Lung microvascular endothelial cell (primary cell): ENCODE data around the gene CRACR2B. TPM values are rescaled to one million over a fixed set of nuclear protein-coding genes. Genes with fewer than 3 reads are reported as not detected.

ENCODE experiments used
- DNase-seq, 2 donors: peaks; one replicate each; pipeline versions ENCODE4 v3.0.0 to v3.0.0-alpha.2; 2010; ENCODE audit warnings: low read depth in 2 of 2
- total RNA-seq: library from RNA; depleted of rRNA; stranded (reverse); fragments of >200 nt; gene quantifications from 2 replicates; pipeline ENCODE4 v1.2.1, GENCODE V29; 2014

Gene CRACR2B
- total RNA-seq, 1 donor from 2014 or later = 15.9 TPM

DNA sequence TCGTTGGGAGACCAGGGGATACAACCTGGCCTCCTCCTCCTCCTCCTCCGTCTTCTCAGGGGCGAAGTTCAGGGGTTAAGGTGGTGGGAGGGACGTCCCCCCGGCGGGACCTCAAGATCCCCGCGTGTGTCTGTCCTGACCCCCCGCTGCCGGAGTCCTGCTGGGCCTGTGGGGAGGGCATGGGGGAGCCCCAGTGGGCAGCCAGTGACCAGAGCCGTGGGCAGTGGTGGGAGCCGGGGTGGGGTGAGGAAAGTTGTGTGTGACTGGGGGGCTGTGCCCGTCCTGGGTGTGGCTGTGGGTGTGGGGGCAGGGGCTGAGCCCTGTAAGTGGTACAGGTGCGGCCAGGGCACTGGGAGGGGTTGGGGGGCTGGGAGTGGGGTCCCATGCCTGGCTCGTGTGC lies 25.0 kb downstream of the CRACR2B start:
- DNase-seq = no peak

DNA sequence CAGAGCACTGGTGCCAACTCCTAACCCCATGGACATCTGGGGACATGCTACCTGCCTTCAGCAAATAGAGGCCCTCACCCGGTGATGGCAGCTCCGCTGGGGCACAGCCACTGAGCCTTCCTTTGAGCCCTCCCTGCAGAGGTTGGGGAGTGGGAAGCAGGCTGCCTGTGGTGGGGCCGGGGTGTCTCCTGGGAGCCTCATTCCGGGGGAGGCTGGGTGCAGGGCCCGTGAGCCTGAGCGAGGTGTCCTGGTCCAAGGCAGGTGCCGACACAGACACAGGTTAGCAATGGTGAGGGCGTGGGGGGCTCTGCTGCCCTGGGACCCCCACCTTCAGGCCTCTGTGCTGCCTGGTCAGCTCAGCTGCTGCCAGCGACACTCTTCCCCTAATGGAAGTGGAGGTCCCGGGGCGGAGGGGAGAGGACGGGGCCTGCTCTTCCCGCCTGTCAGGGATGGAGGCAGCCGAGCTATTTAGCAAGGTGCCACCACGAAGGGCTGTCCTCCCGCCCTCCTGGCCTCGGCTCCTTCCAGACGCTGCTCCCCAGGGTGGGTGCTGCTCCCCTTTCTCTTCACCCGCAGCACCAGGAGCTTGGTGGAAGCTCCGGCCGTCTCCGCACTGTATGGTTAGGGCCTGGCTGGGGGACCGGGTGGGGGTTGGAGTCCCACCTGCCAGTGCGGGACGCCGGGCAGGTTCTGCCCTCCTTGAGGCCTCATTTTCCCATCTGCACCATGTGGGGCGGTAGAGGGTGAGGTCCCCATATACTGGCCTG lies 26.1 kb downstream of the CRACR2B start:
- no peak for DNase-seq

- no peak for DNase-seq
Measured at GRCh38 chr11:854601-855329, 27.0 kb downstream of the CRACR2B start.

DNA sequence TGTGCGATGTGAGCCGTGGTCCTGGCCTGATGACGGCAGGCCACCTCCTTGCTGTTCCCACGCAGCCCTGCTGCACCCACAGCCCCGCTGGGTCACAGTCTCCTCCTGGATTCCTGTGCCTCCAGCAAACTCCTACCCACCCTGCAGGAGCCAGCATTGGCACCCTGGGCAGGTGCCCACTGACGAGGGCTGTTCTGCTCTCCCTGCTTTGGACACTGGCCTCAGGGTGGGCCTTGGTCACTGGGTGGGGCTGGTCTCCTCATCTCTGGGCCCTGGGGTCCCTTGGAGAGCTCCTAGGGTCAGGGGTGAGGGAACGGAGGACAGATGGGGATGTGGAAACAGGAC lies 27.6 kb downstream of the CRACR2B start:
- DNase-seq = no peak

DNA sequence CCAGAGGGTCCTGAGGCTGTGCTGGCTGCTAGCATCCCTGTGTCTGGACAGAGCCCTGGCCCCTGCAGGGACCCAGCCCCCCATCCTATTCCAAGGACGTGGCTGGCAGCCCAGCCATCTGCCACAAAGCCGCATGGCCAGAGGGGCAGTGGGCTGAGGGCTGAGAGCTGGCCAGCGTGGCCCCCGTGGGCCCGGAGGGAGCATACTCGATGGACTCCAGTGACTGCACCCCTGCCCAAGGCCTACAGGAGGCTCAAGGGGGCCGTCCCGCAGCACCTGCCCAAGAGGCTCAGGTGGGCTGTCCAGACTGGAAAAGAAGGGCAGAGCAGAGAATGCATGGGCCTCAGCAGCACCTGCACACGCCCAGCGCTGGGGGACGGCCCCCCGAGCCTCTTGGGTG lies 28.1 kb downstream of the CRACR2B start:
- DNase-seq = no peak

GRCh38 chr11:856397-856796 lies 28.7 kb downstream of the CRACR2B start:
- no peak for DNase-seq

GRCh38 chr11:858053-858761 lies 30.5 kb downstream of the CRACR2B start:
- no peak for DNase-seq

- DNase-seq = no peak
Measured at GRCh38 chr11:858762-859339, 31.1 kb downstream of the CRACR2B start.

DNA sequence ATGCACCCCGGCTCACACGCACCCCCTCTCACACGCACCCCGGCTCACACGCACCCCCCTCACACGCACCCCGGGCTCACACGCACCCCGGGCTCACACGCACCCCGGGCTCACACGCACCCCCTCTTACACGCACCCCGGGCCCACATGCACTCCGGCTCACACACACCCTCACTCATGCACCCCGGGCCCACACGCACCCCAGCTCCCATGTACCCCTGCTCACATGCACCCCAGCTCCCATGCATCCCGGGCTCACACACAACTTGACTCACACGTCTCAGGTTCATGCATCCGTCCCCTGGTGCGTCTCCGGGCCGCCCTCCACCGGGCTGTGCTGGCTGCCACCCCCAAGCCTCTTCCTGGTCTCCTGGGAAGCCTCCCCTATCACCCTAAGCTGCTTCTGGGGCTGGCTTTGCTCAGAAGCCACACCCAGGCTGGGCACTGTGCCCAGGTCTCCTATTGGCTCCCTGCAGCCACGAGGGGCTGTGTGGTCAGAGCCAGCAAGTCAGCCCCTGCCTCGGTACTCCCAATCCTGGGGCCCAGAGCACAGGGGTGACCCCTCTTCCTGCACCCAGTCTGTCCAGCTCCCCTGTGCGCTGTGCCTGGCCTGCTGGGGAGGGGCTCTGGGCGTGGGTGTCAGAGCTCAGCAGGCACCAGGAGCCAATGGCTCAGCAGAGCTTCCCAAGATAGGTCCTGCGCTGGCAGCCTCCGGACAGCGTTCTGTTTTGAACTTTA lies 31.8 kb downstream of the CRACR2B start:
- peak; percentile 70 to 79 for DNase-seq

- no peak for DNase-seq
Measured at GRCh38 chr11:860234-861104, 32.8 kb downstream of the CRACR2B start.

DNA sequence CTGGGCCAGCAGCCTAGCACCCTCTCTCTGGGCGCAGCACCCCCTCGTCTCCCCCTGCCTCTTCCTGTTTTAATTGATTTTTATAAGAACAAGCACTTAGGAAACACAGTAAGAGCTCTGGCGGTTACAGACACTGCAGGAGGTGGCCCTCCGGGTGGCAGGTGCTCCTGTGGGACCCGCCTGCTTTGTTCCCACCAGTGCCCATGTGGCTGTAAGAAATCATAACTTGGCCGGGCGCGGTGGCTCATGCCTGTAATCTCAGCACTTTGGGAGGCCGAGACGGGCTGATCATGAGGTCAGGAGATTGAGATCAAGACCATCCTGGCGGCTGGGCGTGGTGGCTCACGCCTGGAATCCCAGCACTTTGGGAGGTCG lies 33.4 kb downstream of the CRACR2B start:
- DNase-seq = no peak

- peak in 1 of 2 donors; percentile 40 for DNase-seq
Measured at GRCh38 chr11:862081-862661, 34.5 kb downstream of the CRACR2B start.

DNA sequence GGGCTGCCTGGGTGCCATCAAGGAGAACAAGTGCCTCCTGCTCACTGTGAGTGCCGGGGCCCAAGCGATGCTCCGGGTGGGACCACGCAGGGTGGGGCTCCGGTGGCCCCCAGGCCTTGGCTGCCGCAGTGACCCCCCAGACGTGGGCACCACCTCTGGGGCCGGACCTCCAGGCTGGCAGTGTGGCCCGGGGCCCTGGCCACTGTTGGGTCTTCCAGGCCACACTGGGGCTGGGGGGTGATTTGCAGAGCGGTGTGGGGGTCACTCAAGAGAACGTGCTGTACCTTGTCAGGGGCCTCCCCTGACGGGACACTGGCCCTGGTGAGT lies 34.9 kb downstream of the CRACR2B start:
- no peak for DNase-seq

- no peak for DNase-seq
Measured at GRCh38 chr11:863023-863909, 35.5 kb downstream of the CRACR2B start.

GRCh38 chr11:863910-864827 lies 36.5 kb downstream of the CRACR2B start:
- no peak for DNase-seq

- DNase-seq = no peak
Measured at GRCh38 chr11:864898-865297, 37.2 kb downstream of the CRACR2B start.

GRCh38 chr11:865462-866430 lies 38.0 kb downstream of the CRACR2B start:
- no peak for DNase-seq
